HG03575 (cell line): ENCODE data around the gene SPACA9.

ENCODE experiments used
- ATAC-seq: cut with Tn5 transposase; IDR thresholded peaks from one replicate; pipeline ENCODE4 v1.9.1; 2021; ENCODE audit not compliant: unreplicated experiment, insufficient number of reproducible peaks, low FRiP score; ENCODE audit errors: extremely low read depth

The SPACA9 gene

DNA sequence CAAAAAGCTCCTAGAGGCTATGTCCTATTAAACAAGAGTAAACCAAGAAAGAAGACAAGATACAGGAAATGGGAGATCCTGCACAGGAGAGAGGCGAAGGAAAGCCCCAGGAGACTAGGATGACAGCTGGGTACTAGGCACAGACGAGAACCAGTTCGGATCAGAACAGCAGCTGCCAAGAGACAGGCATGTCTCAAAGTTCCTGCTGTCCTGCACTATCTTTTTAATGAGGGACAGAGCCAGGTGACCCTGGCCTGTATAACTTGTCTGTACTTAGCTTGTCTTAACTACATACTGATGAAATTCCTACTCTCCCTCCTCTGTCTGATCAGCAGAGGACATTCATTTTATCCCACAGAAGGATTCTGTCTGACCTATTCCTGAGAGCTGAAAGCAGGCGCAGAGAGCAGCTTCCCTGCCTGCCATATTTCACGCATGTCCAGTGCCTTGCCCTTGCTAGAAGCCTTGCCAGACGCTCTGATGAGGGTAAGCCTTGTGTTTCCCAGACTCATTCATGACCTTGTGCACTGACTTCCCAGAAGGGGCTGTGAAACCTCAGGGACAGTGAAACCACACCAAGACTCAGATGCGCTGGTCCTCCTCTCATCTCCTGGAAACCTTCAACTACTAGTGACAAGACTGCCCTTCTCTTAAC is 41.0 kb downstream of the SPACA9 start:
- no peak for ATAC-seq

DNA sequence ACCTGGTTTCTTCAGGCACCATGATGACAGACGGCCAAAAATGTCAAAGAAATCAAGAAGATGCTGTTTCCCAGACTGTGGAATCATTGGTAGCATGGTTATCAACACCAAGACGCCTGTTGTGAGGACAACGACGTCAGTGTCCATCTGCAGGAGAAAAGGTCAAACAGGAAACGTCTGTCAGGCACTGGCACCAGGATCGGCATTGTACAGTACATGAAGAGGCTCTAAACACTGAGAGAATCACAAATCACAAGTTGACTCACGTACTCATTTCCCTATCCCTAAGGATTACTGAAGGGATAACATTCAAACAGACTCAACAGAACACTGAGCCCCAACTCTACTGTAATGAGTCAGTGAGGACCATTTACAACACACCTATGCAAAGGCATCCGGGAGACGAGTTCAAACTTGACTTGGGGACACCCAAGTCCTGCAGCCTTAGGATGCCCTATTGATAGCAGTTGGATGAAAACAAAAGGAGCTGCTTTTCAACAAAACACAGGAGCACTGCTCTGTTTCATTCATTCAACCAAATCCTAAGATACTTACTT is 44.7 kb downstream of the SPACA9 start:
- ATAC-seq: no peak

DNA sequence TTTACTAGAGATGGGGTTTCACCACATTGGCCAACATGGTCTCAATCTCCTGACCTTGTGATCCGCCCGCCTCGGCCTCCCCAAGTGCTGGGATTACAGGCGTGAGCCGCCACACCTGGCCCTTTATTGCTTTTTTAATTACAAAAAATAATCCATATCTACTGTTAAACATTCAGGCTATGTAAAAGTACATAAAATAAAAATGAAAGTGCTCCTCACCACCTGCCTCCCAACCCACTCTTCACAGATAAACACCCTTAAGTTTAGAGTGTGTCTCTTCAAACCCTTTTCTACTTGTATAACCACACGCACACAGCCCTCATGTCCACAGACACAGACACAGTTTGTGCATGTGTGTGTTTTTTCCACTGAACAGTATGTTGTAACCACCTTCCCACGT is 49.0 kb downstream of the SPACA9 start:
- ATAC-seq: no peak

DNA sequence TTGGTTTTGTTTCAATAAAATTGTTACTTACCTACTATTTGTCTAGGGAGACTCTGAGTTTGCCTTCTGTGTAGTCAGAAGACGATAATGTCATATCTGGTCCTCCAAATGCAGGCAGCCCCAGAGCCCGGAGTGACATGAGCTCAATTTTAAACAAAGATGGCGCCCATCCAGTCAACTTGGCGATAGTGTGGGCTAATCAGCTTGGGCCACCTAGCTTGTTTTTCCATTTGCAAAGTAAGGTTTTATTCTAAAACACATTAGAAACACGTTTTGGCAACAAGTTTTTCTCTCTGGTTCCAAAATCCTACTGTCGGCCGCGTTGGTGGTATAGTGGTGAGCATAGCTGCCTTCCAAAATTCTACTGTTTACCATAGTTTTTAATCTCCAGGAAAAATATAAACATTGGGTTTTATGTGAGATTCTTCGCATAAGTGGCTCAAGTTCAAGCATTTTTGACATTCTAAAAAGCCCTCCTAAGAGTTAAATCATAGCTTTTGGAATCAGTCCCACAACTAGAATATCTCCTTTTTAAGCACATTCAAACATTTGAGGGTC is 52.6 kb downstream of the SPACA9 start:
- no peak for ATAC-seq

DNA sequence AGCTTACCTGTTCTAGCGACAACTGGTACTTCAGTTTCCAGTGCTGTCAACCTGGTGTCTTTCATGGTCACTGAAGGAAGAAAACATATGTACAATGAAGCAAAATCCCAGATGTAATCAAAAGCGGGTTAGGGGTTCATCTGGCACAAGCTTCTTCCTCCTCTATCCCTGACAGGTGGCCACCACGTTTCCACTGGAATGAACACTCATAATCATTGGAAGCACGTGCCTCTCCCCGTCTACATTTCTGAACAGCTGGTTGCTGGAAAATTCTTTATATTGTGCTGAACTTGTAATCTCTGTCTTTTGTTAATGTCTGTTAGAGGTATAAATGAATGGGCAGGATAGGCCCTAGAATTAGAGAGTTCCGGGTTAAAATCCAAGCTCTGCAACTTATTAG is 56.3 kb downstream of the SPACA9 start:
- ATAC-seq: no peak

DNA sequence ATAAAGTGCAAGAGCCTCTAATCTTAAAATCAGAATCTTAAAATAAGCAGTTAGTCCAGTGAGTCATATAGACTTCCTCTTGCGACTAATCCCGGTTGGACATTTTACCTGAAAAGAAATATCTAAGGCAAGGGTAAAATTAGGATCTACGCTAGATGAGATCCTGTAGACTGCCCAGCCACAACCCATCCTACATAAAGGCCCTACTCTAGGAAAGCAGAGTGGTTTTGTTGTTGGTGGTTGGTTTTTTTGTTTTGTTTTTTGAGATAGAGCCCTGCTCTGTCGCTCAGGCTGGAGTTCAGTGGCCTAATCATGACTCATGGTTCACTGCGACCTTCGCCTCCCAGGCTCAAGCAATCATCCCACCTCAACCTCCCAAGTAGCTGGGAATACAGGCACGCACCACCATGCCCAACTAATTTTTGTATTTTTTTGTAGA is 58.8 kb downstream of the SPACA9 start:
- ATAC-seq: no peak

DNA sequence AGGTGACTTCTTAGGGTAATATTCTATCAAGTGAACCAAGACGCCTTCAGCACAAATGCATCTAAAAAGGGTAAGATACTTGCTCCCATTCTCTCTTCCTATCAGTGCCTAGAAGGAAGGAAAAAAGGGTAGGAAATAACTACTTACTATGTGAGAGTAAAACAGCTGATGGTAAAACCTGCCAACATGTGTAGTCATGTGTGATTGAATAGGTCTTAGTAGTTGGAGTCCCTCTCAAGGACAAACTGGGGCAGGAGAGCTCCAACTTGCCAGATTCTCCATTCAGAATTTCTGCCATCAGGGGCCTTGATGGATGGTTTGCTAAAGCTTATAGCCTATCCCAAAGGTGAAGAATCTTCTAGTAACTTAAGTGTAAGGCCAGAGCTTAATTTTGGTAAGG is 60.5 kb downstream of the SPACA9 start:
- no peak for ATAC-seq
